Spleen (tissue), 11 donors: ENCODE data around the gene NHLRC3. TPM values are rescaled to one million over a fixed set of nuclear protein-coding genes. Genes with fewer than 3 reads are reported as not detected.
"Not testable (repeated sequence)": the region's sequence is repeated elsewhere in the genome, so short reads cannot be mapped to it uniquely, and the experiment has no call there.

Experiments used
- DNase-seq: peaks from one replicate; pipeline ENCODE4 v3.0.0-alpha.2; 2020
- H3K27ac ChIP-seq, 8 donors: fragments of 200-600 bp; sonication (generic) in 7 of 8; 1 replicate in 4 of 8; 2 replicates in 4 of 8; pipeline versions ENCODE4 v1.5.0 to v1.8.0; 2016 to 2021; ENCODE audit warnings: inconsistent platforms in 4 of 8, mild to moderate bottlenecking in 4 of 8, moderate library complexity in 1 of 8
- H3K27me3 ChIP-seq, 7 donors: fragments of 200-600 bp; sonication (generic) in 6 of 7; replicated peaks in 1 of 7; 1 replicate in 4 of 7; 2 replicates in 3 of 7; pipeline versions ENCODE4 v1.5.0 to v1.8.0; 2016 to 2021; ENCODE audit warnings: inconsistent platforms in 3 of 7, mild to moderate bottlenecking in 1 of 7
- H3K36me3 ChIP-seq, 6 donors: fragments of 200-600 bp; sonication (generic) in 5 of 6; 1 replicate in 4 of 6; 2 replicates in 2 of 6; pipeline versions ENCODE4 v1.5.0 to v1.8.0; 2016 to 2021; ENCODE audit warnings: inconsistent platforms in 2 of 6
- H3K4me1 ChIP-seq, 6 donors: fragments of 200-600 bp; sonication (generic) in 5 of 6; 1 replicate in 3 of 6; 2 replicates in 3 of 6; pipeline versions ENCODE4 v1.5.0 to v1.8.0; 2016 to 2021; ENCODE audit warnings: inconsistent platforms in 3 of 6
- H3K4me3 ChIP-seq, 8 donors: fragments of 200-600 bp; sonication (generic) in 7 of 8; 1 replicate in 4 of 8; 2 replicates in 4 of 8; pipeline versions ENCODE4 v1.5.0 to v1.8.0; 2016 to 2021; ENCODE audit warnings: inconsistent platforms in 4 of 8, mild to moderate bottlenecking in 4 of 8, moderate library complexity in 2 of 8
- H3K9me3 ChIP-seq, 8 donors: fragments of 200-600 bp; sonication (generic) in 7 of 8; 1 replicate in 4 of 8; 2 replicates in 4 of 8; pipeline versions ENCODE4 v1.5.0 to v1.8.0; 2016 to 2021; ENCODE audit warnings: inconsistent platforms in 4 of 8
- CTCF ChIP-seq, 11 experiments: fragments of 200-600 bp in 7 of 11; fragments of 450-650 bp in 4 of 11; sonication (generic) in 4 of 11; IDR thresholded peaks in 8 of 11; conservative IDR thresholded peaks in 3 of 11; 1 replicate in 7 of 11; 2 replicates in 4 of 11; pipeline versions ENCODE4 v1.4.0 to v1.8.0; 2016 to 2021; ENCODE audit warnings: antibody characterized with exemption in 11 of 11, inconsistent platforms in 4 of 11, mild to moderate bottlenecking in 1 of 11
- POLR2A ChIP-seq, 3 donors: fragments of 450-650 bp; IDR thresholded peaks; one replicate each; pipeline ENCODE4 v1.5.1; 2017; ENCODE audit warnings: antibody characterized with exemption in 3 of 3, mild to moderate bottlenecking in 1 of 3
- POLR2AphosphoS5 ChIP-seq, 3 donors: sonication (generic); formaldehyde crosslinking; IDR thresholded peaks; one replicate each; pipeline ENCODE4 v1.5.1; 2017; ENCODE audit warnings: antibody characterized with exemption in 3 of 3
- WGBS, 5 donors: extraction: QIAGEN DNeasy Blood & Tissue Kit in 3 of 5; methylation state at CpG; one replicate each; pipeline versions ENCODE4 v1.1.5 to v1.1.7; 2013 to 2018; 5-methylcytosine and 5-hydroxymethylcytosine counted together
- intact Hi-C: fragments of 100-400 bp; cut with DNase I; formaldehyde crosslinking; loops from one replicate; pipeline ENCODE4 v1.15.0; 2023; ENCODE audit warnings: low total_unique reads
- polyA plus RNA-seq, 3 donors: library from polyadenylated mRNA; stranded (reverse); fragments of 200-250 nt; gene quantifications; one replicate each; pipeline ENCODE4 v1.2.1, GENCODE V29; 2013
- total RNA-seq, 7 donors: library from RNA; depleted of rRNA in 3 of 7; stranded (reverse); fragments of >200 nt in 3 of 7; fragmentation: NEBNext Ultra II Directional in 4 of 7; extraction: Animal tissue kit (Norgen Biotek cat#: 25700) in 4 of 7; gene quantifications; one replicate each; pipeline versions ENCODE4 v1.1.0 to v1.2.1, GENCODE V29; 2016 to 2021
- donor health status: healthy with polysubstance abuse.
- donor health status: DM: no; HTN: no; CAD: no; lungs with moderate emphysema.
- donor health status: DM: no; HTN: no; CAD: no.
- donor health status: Bipolar disorder and iron deficiency.
- donor health status: healthy.
- donor health status: DM: no; HTN: no; CAD: no.
- donor health status: DM: yes; HTN: yes; CAD: no.

NHLRC3 gene
- total and polyA plus RNA-seq, 10 donors: 10.1 to 51.7 (median 35.5) TPM

DNA sequence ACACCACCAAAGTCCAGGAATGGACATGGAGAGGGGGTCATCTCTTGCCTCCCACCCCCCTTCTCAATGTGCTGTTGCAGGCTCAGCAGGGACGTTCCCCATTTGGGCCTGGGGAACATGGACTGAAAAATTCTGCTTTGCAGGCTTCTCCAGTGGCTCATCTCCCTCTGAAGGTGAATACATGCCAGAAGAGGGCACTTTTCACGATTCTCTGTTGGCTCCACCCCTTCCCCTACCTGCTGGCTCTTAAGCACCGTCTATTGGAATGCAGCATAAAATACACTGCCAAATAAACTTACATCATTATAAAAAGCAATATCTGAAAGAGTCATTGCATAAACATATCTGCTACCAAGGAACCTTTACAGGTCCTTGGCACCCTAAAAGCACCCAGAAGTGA lies 35.7 kb downstream of the NHLRC3 start:
- Histone ChIP-seq H3K9me3 (no peaks in the 10 kb centered on the region), H3K27me3 (peaks cover 0 to 41% (median 0%) of the 10 kb centered on the region in 7 donors), H3K36me3 (no peaks in the 10 kb centered on the region), H3K4me1 (no peaks in the 10 kb centered on the region), H3K27ac (no peak overlapping the region), H3K4me3 (no peak overlapping the region)
- intact Hi-C loops: no loop called here
- DNase-seq: no peak
- WGBS, 5 donors: 48 to 74% (median 57%) methylated on average over 3 of the region's 3 CpGs
- TF ChIP-seq POLR2AphosphoS5 (IDR thresholded peaks at IDR 0.05) (no peak), CTCF (IDR thresholded peaks at IDR 0.05 in 8 of 11, conservative IDR thresholded peaks at IDR 0.05 in 3 of 11) (no peak), POLR2A (IDR thresholded peaks at IDR 0.05) (no peak)

GRCh38 chr13:39086251-39086945 lies 48.1 kb downstream of the NHLRC3 start:
- DNase-seq, H3K4me3 ChIP-seq, intact Hi-C loops, H3K36me3 ChIP-seq, H3K4me1 ChIP-seq, H3K27me3 ChIP-seq, H3K27ac ChIP-seq, H3K9me3 ChIP-seq: not testable (repeated sequence)
- WGBS, 5 donors: 27 to 48% (median 39%) methylated on average over 1 of the region's 1 CpG

DNA sequence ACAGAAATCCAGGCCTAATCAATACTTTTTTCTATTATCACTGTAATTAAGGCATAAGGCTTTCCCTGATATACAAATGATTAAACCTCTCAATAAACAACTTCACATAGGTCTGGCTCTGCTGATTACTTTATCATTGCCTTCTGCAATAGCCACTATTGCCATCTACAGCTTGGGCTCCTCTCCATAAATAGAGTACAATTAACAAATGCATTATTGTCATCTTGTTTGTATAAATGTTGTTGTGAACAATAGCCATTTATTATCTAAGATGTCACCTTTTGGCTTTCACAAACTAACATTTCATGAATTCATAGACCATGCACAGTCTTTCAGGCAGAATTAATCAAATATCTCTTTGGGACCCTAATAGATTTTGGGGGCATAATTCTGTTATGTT lies 53.3 kb downstream of the NHLRC3 start:
- no peaks in the 10 kb centered on the region for H3K9me3 ChIP-seq
- intact Hi-C loops: no loop called here

GRCh38 chr13:39095500-39095899 lies 57.2 kb downstream of the NHLRC3 start:
- TF ChIP-seq POLR2AphosphoS5 (IDR thresholded peaks at IDR 0.05) (no peak), CTCF (IDR thresholded peaks at IDR 0.05 in 8 of 11, conservative IDR thresholded peaks at IDR 0.05 in 3 of 11) (no peak), POLR2A (IDR thresholded peaks at IDR 0.05) (no peak)
- intact Hi-C loops: no loop called here
- no peaks in the 10 kb centered on the region for H3K36me3 ChIP-seq

More for the DNA sequence above, 53.3 kb downstream of the NHLRC3 start:
- no peaks in the 10 kb centered on the region for H3K36me3 ChIP-seq
- H3K27ac ChIP-seq: no peak overlapping the region
- no peak for TF ChIP-seq CTCF (IDR thresholded peaks at IDR 0.05 in 8 of 11, conservative IDR thresholded peaks at IDR 0.05 in 3 of 11)
- no peak for TF ChIP-seq POLR2A (IDR thresholded peaks at IDR 0.05)
- no peak for TF ChIP-seq POLR2AphosphoS5 (IDR thresholded peaks at IDR 0.05)
- no peaks in the 10 kb centered on the region for H3K4me1 ChIP-seq
- no peak overlapping the region for H3K4me3 ChIP-seq
- DNase-seq: no peak
- no peaks in the 10 kb centered on the region for H3K27me3 ChIP-seq

GRCh38 chr13:39099231-39099630 lies 61.0 kb downstream of the NHLRC3 start:
- Histone ChIP-seq H3K27ac (no peak overlapping the region), H3K4me3 (no peak overlapping the region), H3K9me3 (no peaks in the 10 kb centered on the region), H3K4me1 (no peaks in the 10 kb centered on the region), H3K36me3 (no peaks in the 10 kb centered on the region), H3K27me3 (no peaks in the 10 kb centered on the region)
- intact Hi-C loops: no loop called here
- DNase-seq: no peak
- TF ChIP-seq CTCF (IDR thresholded peaks at IDR 0.05 in 8 of 11, conservative IDR thresholded peaks at IDR 0.05 in 3 of 11) (no peak), POLR2AphosphoS5 (IDR thresholded peaks at IDR 0.05) (no peak), POLR2A (IDR thresholded peaks at IDR 0.05) (no peak)

More at GRCh38 chr13:39095500-39095899, 57.2 kb downstream of the NHLRC3 start:
- no peaks in the 10 kb centered on the region for H3K9me3 ChIP-seq
- H3K4me3 ChIP-seq: no peak overlapping the region
- no peak overlapping the region for H3K27ac ChIP-seq
- no peaks in the 10 kb centered on the region for H3K4me1 ChIP-seq
- 66 to 80% (median 69%) methylated on average over 2 of the region's 2 CpGs for WGBS, 5 donors
- no peak for DNase-seq
- no peaks in the 10 kb centered on the region for H3K27me3 ChIP-seq
